GM19043 (cell line): ENCODE results near the gene PSMG1.

Experiments
- ATAC-seq: cut with Tn5 transposase; IDR thresholded peaks from one replicate; pipeline ENCODE4 v1.9.1; 2021; ENCODE audit warnings: low read depth; ENCODE audit not compliant: unreplicated experiment

PSMG1 gene

DNA sequence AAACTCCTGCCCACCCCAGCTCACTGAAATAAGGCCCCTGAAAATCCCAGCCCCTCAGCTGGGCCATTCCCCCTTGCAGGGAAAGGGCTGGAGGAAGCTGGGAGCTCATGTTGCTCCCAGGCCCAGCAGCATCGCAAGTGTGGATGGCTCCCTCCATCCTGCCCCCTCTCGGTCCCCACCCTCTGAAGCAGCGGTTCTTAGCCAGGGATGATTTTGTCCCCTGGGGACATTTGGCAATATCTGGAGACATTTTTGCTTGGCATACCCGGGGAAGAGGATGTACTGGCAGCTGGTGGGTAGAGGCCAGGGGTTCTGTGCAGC, 56.8 kb downstream of the PSMG1 start:
- ATAC-seq, result no peak

DNA sequence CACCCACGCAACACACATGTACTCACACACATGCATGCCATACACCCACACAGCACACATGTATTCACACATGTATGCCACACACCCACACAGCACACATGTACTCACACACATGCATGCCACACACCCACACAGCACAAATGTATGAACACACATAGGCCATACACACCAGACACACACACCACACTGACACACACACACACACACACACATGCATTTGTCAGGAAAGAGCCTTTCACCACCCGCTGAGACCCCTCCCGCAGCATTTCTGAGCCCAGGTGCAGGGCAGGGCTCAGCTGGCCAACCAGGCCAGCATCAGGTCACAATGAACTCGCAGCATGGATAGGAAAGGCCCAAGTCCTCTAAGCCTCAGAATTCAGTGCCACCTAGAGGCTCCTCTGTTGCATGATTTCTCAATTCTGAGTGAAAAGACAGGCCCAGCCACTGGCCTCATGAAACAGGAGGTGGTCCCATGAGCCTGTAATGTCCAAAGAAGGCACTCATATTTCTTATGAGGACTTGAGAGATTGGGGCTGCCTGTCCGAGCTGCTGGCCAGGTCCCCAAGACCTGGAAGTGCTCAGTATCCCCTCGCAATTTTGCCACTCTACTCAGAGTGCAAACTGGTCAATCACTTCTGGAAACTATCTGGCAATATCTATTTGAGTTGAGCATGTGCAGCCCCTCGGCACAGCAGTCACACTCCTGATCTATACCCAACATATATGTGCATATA, 57.3 kb downstream of the PSMG1 start:
- ATAC-seq, result no peak
